Lung (tissue), 12 donors: ENCODE results near the gene RARA. TPM values are rescaled to one million over a fixed set of nuclear protein-coding genes. Genes with fewer than 3 reads are reported as not detected.

Source experiments
- ATAC-seq: fragments of 200-7000 bp; cut with Tn5 transposase; one replicate; pipeline ENCODE4 v1.9.1; 2020; ENCODE audit warnings: moderate number of reproducible peaks; ENCODE audit not compliant: insufficient read depth, low FRiP score
- DNase-seq, 3 donors: peaks; one replicate each; pipeline ENCODE4 v3.0.0-alpha.2; 2013 to 2017
- H3K27ac ChIP-seq, 2 donors: one replicate each; pipeline ENCODE4 v1.5.1; 2013; ENCODE audit warnings: mild to moderate bottlenecking in 2 of 2, moderate library complexity in 2 of 2, control low read depth in 1 of 2, inconsistent platforms in 1 of 2, low read depth in 1 of 2, low read length in 1 of 2
- H3K27me3 ChIP-seq, 3 donors: one replicate each; pipeline ENCODE4 v1.5.1; 2013; ENCODE audit warnings: low read length in 2 of 3; ENCODE audit not compliant: control insufficient read depth in 3 of 3, insufficient read depth in 3 of 3
- H3K36me3 ChIP-seq, 4 donors: one replicate each; pipeline ENCODE4 v1.5.1; 2013; ENCODE audit warnings: low read length in 4 of 4, mild to moderate bottlenecking in 1 of 4, moderate library complexity in 1 of 4; ENCODE audit not compliant: control insufficient read depth in 4 of 4, insufficient read depth in 4 of 4
- H3K4me1 ChIP-seq, 5 donors: one replicate each; pipeline ENCODE4 v1.5.1; 2013; ENCODE audit warnings: low read length in 5 of 5, mild to moderate bottlenecking in 2 of 5, moderate library complexity in 1 of 5; ENCODE audit not compliant: control insufficient read depth in 5 of 5, insufficient read depth in 5 of 5
- H3K4me3 ChIP-seq: one replicate; pipeline ENCODE4 v1.5.1; 2013; ENCODE audit warnings: mild to moderate bottlenecking, control low read depth, moderate library complexity
- H3K9ac ChIP-seq, 2 donors: one replicate each; pipeline ENCODE4 v1.5.1; 2013; ENCODE audit warnings: low read length in 2 of 2, control low read depth in 1 of 2; ENCODE audit not compliant: insufficient read depth in 1 of 2
- H3K9me3 ChIP-seq, 4 donors: one replicate each; pipeline ENCODE4 v1.5.1; 2013; ENCODE audit warnings: low read length in 3 of 4, mild to moderate bottlenecking in 1 of 4, moderate library complexity in 1 of 4; ENCODE audit not compliant: control insufficient read depth in 4 of 4, insufficient read depth in 3 of 4
- CTCF ChIP-seq: IDR thresholded peaks from 2 replicates; pipeline ENCODE4 v1.5.1; 2012; ENCODE audit warnings: mild to moderate bottlenecking; ENCODE audit errors: control extremely low read depth, extremely low read depth
- WGBS, 2 donors: extraction: QIAGEN DNeasy Blood & Tissue Kit; methylation state at CpG; one replicate each; pipeline ENCODE4 v1.1.7; 2013; 5-methylcytosine and 5-hydroxymethylcytosine counted together
- polyA plus RNA-seq, 2 donors: library from polyadenylated mRNA; stranded (reverse); fragments of 200-250 nt; gene quantifications; one replicate each; pipeline ENCODE4 v1.2.1, GENCODE V29; 2013
- total RNA-seq, 2 donors: library from RNA; depleted of rRNA in 1 of 2; stranded (reverse); fragments of >200 nt in 1 of 2; gene quantifications; one replicate each; pipeline ENCODE4 v1.2.1, GENCODE V29; 2014 to 2021
- donor health status: control.
- donor health status: control.
- donor health status: Bipolar disorder and iron deficiency.
- donor health status: healthy.
- donor health status: DM: yes; HTN: yes; CAD: no.

The RARA gene
- total and polyA plus RNA-seq, 4 donors: 36.4 to 75.3 (median 50.8) TPM

- ATAC-seq: no peak
- Histone ChIP-seq H3K27ac (peak overlapping the region in 1 of 2 donors; percentile 86), H3K4me1 (peaks cover 49 to 80% (median 58%) of the 10 kb centered on the region in 5 donors), H3K27me3 (no peaks in the 10 kb centered on the region), H3K9ac (peak overlapping the region in 1 of 2 donors; percentile 23), H3K36me3 (peaks cover 0 to 12% (median 5%) of the 10 kb centered on the region in 4 donors), H3K4me3 (no peak overlapping the region), H3K9me3 (no peaks in the 10 kb centered on the region)
- no peak for TF ChIP-seq CTCF
- no peak for DNase-seq
- WGBS, 2 donors: 50 to 75% methylated on average over 2 of the region's 2 CpGs
These were observed 19.4 kb downstream of the RARA start for GRCh38 chr17:40328386-40328766.

- Histone ChIP-seq H3K9ac (peak overlapping the region in 1 of 2 donors; percentile 61), H3K4me3 (no peak overlapping the region), H3K9me3 (no peaks in the 10 kb centered on the region), H3K4me1 (peaks cover 48 to 79% (median 68%) of the 10 kb centered on the region in 5 donors), H3K27ac (peak overlapping the region; percentile 7 to 90), H3K27me3 (no peaks in the 10 kb centered on the region), H3K36me3 (peaks cover 0 to 12% (median 7%) of the 10 kb centered on the region in 4 donors)
- DNase-seq (peak; percentile 39 to 64 (median 46)), ATAC-seq (no peak)
- 11 to 18% methylated on average over 11 of the region's 11 CpGs for WGBS, 2 donors
- no peak for TF ChIP-seq CTCF
These were observed 21.1 kb downstream of the RARA start for GRCh38 chr17:40329839-40330794.

- Histone ChIP-seq H3K27me3 (no peaks in the 10 kb centered on the region), H3K36me3 (peaks cover 0 to 12% (median 9%) of the 10 kb centered on the region in 4 donors), H3K4me3 (no peak overlapping the region), H3K9ac (no peak overlapping the region), H3K4me1 (peaks cover 45 to 74% (median 66%) of the 10 kb centered on the region in 5 donors), H3K27ac (peak overlapping the region; percentile 7 to 90), H3K9me3 (no peaks in the 10 kb centered on the region)
- 78 to 90% methylated on average over 10 of the region's 10 CpGs for WGBS, 2 donors
- DNase-seq (no peak), ATAC-seq (no peak)
- no peak for TF ChIP-seq CTCF
These were observed 22.0 kb downstream of the RARA start for GRCh38 chr17:40330850-40331470.
